ENCODE results near the gene RAB43. TPM values are rescaled to one million over a fixed set of nuclear protein-coding genes. Genes with fewer than 3 reads are reported as not detected.

Gene RAB43
- total RNA-seq, 4 donors from 2014 or later, result 7.5 to 18.4 (median 17.6) TPM

DNA sequence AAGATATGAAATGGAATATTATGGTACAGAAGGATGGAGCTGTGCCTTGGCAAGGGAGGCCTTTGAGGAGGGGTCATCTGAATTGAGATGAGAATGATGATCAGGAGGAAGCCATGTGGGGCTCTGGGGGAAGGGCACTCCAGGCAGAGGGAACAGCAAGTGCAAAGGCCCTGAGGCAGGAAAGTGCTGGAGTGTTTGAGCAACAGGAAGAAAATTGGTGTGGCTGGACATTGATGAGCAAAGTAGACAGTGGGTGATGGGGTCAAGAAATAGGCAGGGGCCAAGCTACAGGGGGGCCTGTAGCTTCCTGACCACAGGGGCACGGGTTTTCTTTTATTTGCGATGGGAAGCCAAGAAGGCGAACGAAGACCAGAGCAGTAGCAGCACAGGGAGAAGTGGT lies 64.4 kb downstream of the RAB43 start:
- 91% methylated on average over 4 of the region's 4 CpGs for WGBS
- DNase-seq (ENCODE audit: extremely low spot score), result no peak
- no peak overlapping the region for H3K27ac ChIP-seq (replicated peaks in 1 of 4)
- no peaks in the 10 kb centered on the region for H3K27me3 ChIP-seq
- peaks cover 14 to 30% (median 29%) of the 10 kb centered on the region in 4 donors for H3K4me1 ChIP-seq
- TF ChIP-seq POLR2AphosphoS5 (IDR thresholded peaks at IDR 0.05) (no peak), EP300 (IDR thresholded peaks at IDR 0.05) (no peak), POLR2A (IDR thresholded peaks at IDR 0.05; ENCODE audit: low read depth) (no peak)
- TF ChIP-seq, protein P1, sequence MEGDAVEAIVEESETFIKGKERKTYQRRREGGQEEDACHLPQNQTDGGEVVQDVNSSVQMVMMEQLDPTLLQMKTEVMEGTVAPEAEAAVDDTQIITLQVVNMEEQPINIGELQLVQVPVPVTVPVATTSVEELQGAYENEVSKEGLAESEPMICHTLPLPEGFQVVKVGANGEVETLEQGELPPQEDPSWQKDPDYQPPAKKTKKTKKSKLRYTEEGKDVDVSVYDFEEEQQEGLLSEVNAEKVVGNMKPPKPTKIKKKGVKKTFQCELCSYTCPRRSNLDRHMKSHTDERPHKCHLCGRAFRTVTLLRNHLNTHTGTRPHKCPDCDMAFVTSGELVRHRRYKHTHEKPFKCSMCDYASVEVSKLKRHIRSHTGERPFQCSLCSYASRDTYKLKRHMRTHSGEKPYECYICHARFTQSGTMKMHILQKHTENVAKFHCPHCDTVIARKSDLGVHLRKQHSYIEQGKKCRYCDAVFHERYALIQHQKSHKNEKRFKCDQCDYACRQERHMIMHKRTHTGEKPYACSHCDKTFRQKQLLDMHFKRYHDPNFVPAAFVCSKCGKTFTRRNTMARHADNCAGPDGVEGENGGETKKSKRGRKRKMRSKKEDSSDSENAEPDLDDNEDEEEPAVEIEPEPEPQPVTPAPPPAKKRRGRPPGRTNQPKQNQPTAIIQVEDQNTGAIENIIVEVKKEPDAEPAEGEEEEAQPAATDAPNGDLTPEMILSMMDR (IDR thresholded peaks at IDR 0.05), result no peak
- H3K9me3 ChIP-seq, result no peaks in the 10 kb centered on the region
- no peaks in the 10 kb centered on the region for H3K36me3 ChIP-seq
- no peak overlapping the region for H3K4me3 ChIP-seq
- intact Hi-C loops (cut with DNase I), result no loop called here

DNA sequence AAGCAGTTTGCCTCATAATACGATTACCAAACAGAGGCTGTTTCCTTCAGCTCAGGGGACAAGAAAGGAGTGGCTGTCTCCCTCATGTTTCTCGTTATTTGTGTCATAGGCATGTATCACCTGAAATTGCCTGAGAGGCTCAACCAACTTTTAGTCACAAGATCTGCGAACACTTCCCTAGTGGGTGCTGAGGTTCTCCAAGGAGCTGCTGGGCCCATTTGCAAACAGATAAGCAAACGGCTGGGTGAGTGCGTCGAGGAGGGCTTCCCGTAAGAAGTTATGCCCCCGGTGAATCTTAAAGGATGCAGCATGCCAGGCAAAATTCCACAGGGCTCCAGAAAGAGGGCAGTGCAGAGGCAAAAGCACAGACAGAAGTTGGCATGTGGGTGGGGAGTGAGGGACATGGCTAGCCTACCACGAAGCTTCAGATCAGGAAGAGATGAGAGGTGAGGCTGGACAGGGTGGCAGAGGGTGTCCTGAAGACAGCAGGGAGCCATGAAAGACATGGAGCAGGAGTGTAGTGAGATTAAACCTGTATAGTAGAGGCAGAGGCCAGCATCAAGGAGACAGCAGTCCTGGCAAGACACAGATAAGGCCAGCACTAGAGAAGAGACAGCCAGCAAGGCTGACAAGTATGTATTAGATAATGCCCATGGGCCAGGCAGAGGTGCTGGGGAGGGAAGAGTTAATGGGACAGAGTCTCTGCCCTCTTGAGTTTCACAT lies 65.0 kb downstream of the RAB43 start:
- Histone ChIP-seq H3K9me3 (no peaks in the 10 kb centered on the region), H3K27ac (replicated peaks in 1 of 4) (no peak overlapping the region), H3K4me1 (peaks cover 19 to 36% (median 35%) of the 10 kb centered on the region in 4 donors), H3K36me3 (no peaks in the 10 kb centered on the region), H3K27me3 (no peaks in the 10 kb centered on the region), H3K4me3 (no peak overlapping the region)
- TF ChIP-seq, protein P1 (IDR thresholded peaks at IDR 0.05), result no peak
- no peak for TF ChIP-seq POLR2A (IDR thresholded peaks at IDR 0.05; ENCODE audit: low read depth)
- TF ChIP-seq EP300 (IDR thresholded peaks at IDR 0.05), result no peak
- TF ChIP-seq POLR2AphosphoS5 (IDR thresholded peaks at IDR 0.05), result no peak
- intact Hi-C loops (cut with DNase I), result no loop called here
- DNase-seq (ENCODE audit: extremely low spot score), result no peak
- 76% methylated on average over 9 of the region's 9 CpGs for WGBS

DNA sequence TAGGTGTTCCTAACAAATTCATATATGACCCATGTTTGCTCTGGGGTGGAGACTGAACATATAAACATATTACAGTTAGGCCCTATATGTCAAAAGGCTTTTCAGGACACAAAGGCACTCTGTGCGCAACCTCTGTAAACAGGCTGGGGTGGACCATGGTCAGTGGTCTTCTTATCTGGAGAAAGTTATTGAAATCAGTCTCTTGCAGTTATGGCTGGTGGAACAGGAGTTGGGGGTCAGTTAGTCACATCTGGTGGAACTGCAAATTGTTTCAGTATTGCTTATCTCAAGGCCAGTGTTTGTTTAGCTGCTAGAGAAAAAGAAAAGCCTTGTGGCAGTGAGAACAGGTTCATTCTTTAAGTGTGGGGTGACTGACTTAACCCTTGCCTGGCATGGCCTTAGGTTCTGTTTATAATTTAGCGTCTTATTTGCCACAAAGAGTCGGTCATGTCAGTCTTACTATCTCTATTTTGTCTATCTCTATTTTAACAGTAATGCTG lies 66.9 kb downstream of the RAB43 start:
- TF ChIP-seq, protein P1 (IDR thresholded peaks at IDR 0.05), result no peak
- no peak for TF ChIP-seq POLR2AphosphoS5 (IDR thresholded peaks at IDR 0.05)
- no peak for TF ChIP-seq POLR2A (IDR thresholded peaks at IDR 0.05; ENCODE audit: low read depth)
- no peak for TF ChIP-seq EP300 (IDR thresholded peaks at IDR 0.05)
- intact Hi-C loops (cut with DNase I), result loop anchor here (5.0 kb wide), 2 partner anchors 82 to 193 kb away; partner anchors contain the start of gene COPG1
- Histone ChIP-seq H3K27ac (replicated peaks in 1 of 4) (no peak overlapping the region), H3K36me3 (no peaks in the 10 kb centered on the region), H3K4me1 (peaks cover 20 to 38% (median 37%) of the 10 kb centered on the region in 4 donors), H3K9me3 (no peaks in the 10 kb centered on the region), H3K27me3 (no peaks in the 10 kb centered on the region), H3K4me3 (no peak overlapping the region)
- 92% methylated on average over 2 of the region's 3 CpGs for whole genome bisulfite sequencing
- DNase-seq (ENCODE audit: extremely low spot score), result no peak

DNA sequence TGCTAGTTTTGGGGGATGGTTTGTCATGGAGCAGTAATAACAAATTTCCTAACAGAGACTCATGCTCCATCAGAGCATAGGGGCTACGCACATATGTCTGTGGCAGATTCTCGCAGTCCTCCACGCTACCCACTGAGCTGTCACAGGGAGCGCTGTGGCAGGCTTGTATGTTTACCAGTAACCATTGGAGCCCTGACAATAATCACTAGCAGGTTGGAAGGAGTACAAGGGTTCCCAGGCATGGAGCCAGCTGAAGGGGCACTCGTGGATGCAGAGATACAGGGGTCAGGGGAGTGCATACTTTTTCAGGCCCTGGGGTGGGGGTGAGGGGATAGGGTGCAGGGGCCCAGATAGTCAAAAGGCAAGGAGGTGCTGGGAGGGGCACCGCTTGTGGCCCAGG lies 68.9 kb downstream of the RAB43 start:
- intact Hi-C loops (cut with DNase I), result loop anchor here (5.0 kb wide), 2 partner anchors 80 to 195 kb away; partner anchors contain the start of gene COPG1
- peaks cover 20 to 27% (median 26%) of the 10 kb centered on the region in 4 donors for H3K4me1 ChIP-seq
- peak overlapping the region; percentile 60 to 76 (median 71) for H3K27ac ChIP-seq (replicated peaks in 1 of 4)

DNA sequence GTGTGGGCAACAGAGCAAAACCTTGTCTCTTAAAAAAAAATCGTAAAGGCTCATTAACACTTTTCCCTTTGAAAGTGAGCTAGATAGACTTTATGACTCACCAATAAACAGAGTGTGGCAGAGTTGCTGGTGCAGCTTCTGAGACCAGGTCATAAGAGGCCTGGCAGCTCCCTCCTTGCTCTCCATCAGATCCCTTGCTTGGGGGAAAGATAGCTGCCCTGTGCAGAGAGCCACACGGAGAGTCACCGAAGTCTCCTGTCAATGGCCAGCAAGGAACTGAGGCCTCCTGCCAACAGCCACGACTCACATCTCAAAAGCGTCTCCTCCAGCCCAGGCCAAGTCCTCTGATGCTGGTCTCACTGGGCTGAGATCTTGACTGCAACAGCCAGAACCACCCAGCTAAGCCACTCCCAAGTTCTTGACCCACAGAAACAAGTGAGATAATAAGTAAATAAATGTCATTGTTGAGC lies 69.7 kb downstream of the RAB43 start:
- Histone ChIP-seq H3K27ac (replicated peaks in 1 of 4) (peak overlapping the region; percentile 60 to 76 (median 71)), H3K27me3 (no peaks in the 10 kb centered on the region), H3K4me1 (peaks cover 20 to 27% (median 26%) of the 10 kb centered on the region in 4 donors), H3K9me3 (peaks cover 0 to 4% (median 2%) of the 10 kb centered on the region in 4 donors), H3K36me3 (no peaks in the 10 kb centered on the region), H3K4me3 (no peak overlapping the region)
- TF ChIP-seq POLR2AphosphoS5 (IDR thresholded peaks at IDR 0.05), result no peak
- no peak for TF ChIP-seq POLR2A (IDR thresholded peaks at IDR 0.05; ENCODE audit: low read depth)
- TF ChIP-seq, protein P1 (IDR thresholded peaks at IDR 0.05), result no peak
- TF ChIP-seq EP300 (IDR thresholded peaks at IDR 0.05), result no peak
- WGBS, result 64% methylated on average over 5 of the region's 5 CpGs
- intact Hi-C loops (cut with DNase I), result loop anchor here (5.0 kb wide), 2 partner anchors 80 to 195 kb away; partner anchors contain the start of gene COPG1
- DNase-seq (ENCODE audit: extremely low spot score), result no peak

More for the DNA sequence above, 68.9 kb downstream of the RAB43 start:
- Histone ChIP-seq H3K9me3 (peaks cover 0 to 4% (median under 1%) of the 10 kb centered on the region in 4 donors), H3K4me3 (no peak overlapping the region), H3K36me3 (no peaks in the 10 kb centered on the region), H3K27me3 (no peaks in the 10 kb centered on the region)
- WGBS, result 40% methylated on average over 4 of the region's 6 CpGs
- TF ChIP-seq POLR2AphosphoS5 (IDR thresholded peaks at IDR 0.05), result no peak
- no peak for DNase-seq (ENCODE audit: extremely low spot score)
